ENCODE results near the gene CXCL6.

The CXCL6 gene

GRCh38 chr4:73836373-73837279, at the start of gene CXCL6:
TSS of gene CXCL6 (plus strand) at chr4:73836678. CDS start at chr4:73836751, 73 bp downstream.
- DNase-seq (ENCODE audit: low read depth in 1 of 2, low spot score in 1 of 2), result no peak

- DNase-seq (ENCODE audit: low read depth in 1 of 2, low spot score in 1 of 2), result no peak
Measured at GRCh38 chr4:73788411-73788810, 48.1 kb upstream of the CXCL6 start.

GRCh38 chr4:73798842-73799241, 37.6 kb upstream of the CXCL6 start:
- DNase-seq (ENCODE audit: low read depth in 1 of 2, low spot score in 1 of 2), result no peak

- DNase-seq (ENCODE audit: low read depth in 1 of 2, low spot score in 1 of 2), result no peak
Measured at GRCh38 chr4:73800206-73800605, 36.3 kb upstream of the CXCL6 start.

- DNase-seq (ENCODE audit: low read depth in 1 of 2, low spot score in 1 of 2), result no peak
Measured at GRCh38 chr4:73801692-73802091, 34.8 kb upstream of the CXCL6 start.

- no peak for DNase-seq (ENCODE audit: low read depth in 1 of 2, low spot score in 1 of 2)
Measured at GRCh38 chr4:73803213-73803612, 33.3 kb upstream of the CXCL6 start.

- no peak for DNase-seq (ENCODE audit: low read depth in 1 of 2, low spot score in 1 of 2)
Measured at GRCh38 chr4:73810191-73810590, 26.3 kb upstream of the CXCL6 start.

GRCh38 chr4:73811841-73812240, 24.6 kb upstream of the CXCL6 start:
- no peak for DNase-seq (ENCODE audit: low read depth in 1 of 2, low spot score in 1 of 2)

GRCh38 chr4:73814679-73815078, 21.8 kb upstream of the CXCL6 start:
- DNase-seq (ENCODE audit: low read depth in 1 of 2, low spot score in 1 of 2), result no peak

- no peak for DNase-seq (ENCODE audit: low read depth in 1 of 2, low spot score in 1 of 2)
Measured at GRCh38 chr4:73815145-73815544, 21.3 kb upstream of the CXCL6 start.

- no peak for DNase-seq (ENCODE audit: low read depth in 1 of 2, low spot score in 1 of 2)
Measured at GRCh38 chr4:73816814-73817213, 19.7 kb upstream of the CXCL6 start.

- no peak for DNase-seq (ENCODE audit: low read depth in 1 of 2, low spot score in 1 of 2)
Measured at GRCh38 chr4:73817341-73817740, 19.1 kb upstream of the CXCL6 start.

- no peak for DNase-seq (ENCODE audit: low read depth in 1 of 2, low spot score in 1 of 2)
Measured at GRCh38 chr4:73821325-73821724, 15.2 kb upstream of the CXCL6 start.

GRCh38 chr4:73822389-73822788, 14.1 kb upstream of the CXCL6 start:
- no peak for DNase-seq (ENCODE audit: low read depth in 1 of 2, low spot score in 1 of 2)

- DNase-seq (ENCODE audit: low read depth in 1 of 2, low spot score in 1 of 2), result no peak
Measured at GRCh38 chr4:73822812-73823504, 13.5 kb upstream of the CXCL6 start.

GRCh38 chr4:73823760-73824159, 12.7 kb upstream of the CXCL6 start:
- DNase-seq (ENCODE audit: low read depth in 1 of 2, low spot score in 1 of 2), result no peak

- DNase-seq (ENCODE audit: low read depth in 1 of 2, low spot score in 1 of 2), result no peak
Measured at GRCh38 chr4:73828956-73829355, 7.5 kb upstream of the CXCL6 start.

GRCh38 chr4:73831569-73831968, 4.9 kb upstream of the CXCL6 start:
- no peak for DNase-seq (ENCODE audit: low read depth in 1 of 2, low spot score in 1 of 2)

- DNase-seq (ENCODE audit: low read depth in 1 of 2, low spot score in 1 of 2), result no peak
Measured at GRCh38 chr4:73832651-73833237, 3.7 kb upstream of the CXCL6 start.

GRCh38 chr4:73839071-73839470, 2.6 kb downstream of the CXCL6 start:
- DNase-seq (ENCODE audit: low read depth in 1 of 2, low spot score in 1 of 2), result no peak

- DNase-seq (ENCODE audit: low read depth in 1 of 2, low spot score in 1 of 2), result no peak
Measured at GRCh38 chr4:73839715-73840114, 3.2 kb downstream of the CXCL6 start.
